ENCODE results near the gene ALG12.

The ALG12 gene

GRCh38 chr22:49953680-49954344, 35.6 kb upstream of the ALG12 start:
- FAIRE-seq (no peak), DNase-seq (ENCODE audit: insufficient read length, low spot score) (no peak)
- TF ChIP-seq POU2F2 (IDR thresholded peaks at IDR 0.05; ENCODE audit: low read depth, low read length), result no peak
- TF ChIP-seq POLR2AphosphoS5 (IDR thresholded peaks at IDR 0.05; ENCODE audit: low read depth, low read length), result no peak
- TF ChIP-seq PAX5 (IDR thresholded peaks at IDR 0.05; ENCODE audit: insufficient read depth, low read length, severe bottlenecking), result no peak
- TF ChIP-seq SPI1 (IDR thresholded peaks at IDR 0.05; ENCODE audit: low read depth, low read length), result no peak
- TF ChIP-seq POLR2A (IDR thresholded peaks at IDR 0.05; ENCODE audit: low read depth, low read length), result no peak
- no peak for TF ChIP-seq TAF1 (IDR thresholded peaks at IDR 0.05; ENCODE audit: low read depth, low read length)

GRCh38 chr22:49953027-49953679, 34.9 kb upstream of the ALG12 start:
- DNase-seq (ENCODE audit: insufficient read length, low spot score), result no peak
- FAIRE-seq, result no peak
- no peak for TF ChIP-seq POU2F2 (IDR thresholded peaks at IDR 0.05; ENCODE audit: low read depth, low read length)
- no peak for TF ChIP-seq PAX5 (IDR thresholded peaks at IDR 0.05; ENCODE audit: insufficient read depth, low read length, severe bottlenecking)
- TF ChIP-seq POLR2AphosphoS5 (IDR thresholded peaks at IDR 0.05; ENCODE audit: low read depth, low read length), result no peak
- TF ChIP-seq POLR2A (IDR thresholded peaks at IDR 0.05; ENCODE audit: low read depth, low read length), result no peak
- no peak for TF ChIP-seq TAF1 (IDR thresholded peaks at IDR 0.05; ENCODE audit: low read depth, low read length)
- no peak for TF ChIP-seq SPI1 (IDR thresholded peaks at IDR 0.05; ENCODE audit: low read depth, low read length)

- TF ChIP-seq PAX5 (IDR thresholded peaks at IDR 0.05; ENCODE audit: insufficient read depth, low read length, severe bottlenecking) (no peak), POLR2A (IDR thresholded peaks at IDR 0.05; ENCODE audit: low read depth, low read length) (no peak), POLR2AphosphoS5 (IDR thresholded peaks at IDR 0.05; ENCODE audit: low read depth, low read length) (no peak), POU2F2 (IDR thresholded peaks at IDR 0.05; ENCODE audit: low read depth, low read length) (no peak), TAF1 (IDR thresholded peaks at IDR 0.05; ENCODE audit: low read depth, low read length) (no peak), SPI1 (IDR thresholded peaks at IDR 0.05; ENCODE audit: low read depth, low read length) (no peak)
- FAIRE-seq (no peak), DNase-seq (ENCODE audit: insufficient read length, low spot score) (no peak)
These were observed 34.0 kb upstream of the ALG12 start for GRCh38 chr22:49951986-49952896.

- DNase-seq (ENCODE audit: insufficient read length, low spot score) (no peak), FAIRE-seq (no peak)
- TF ChIP-seq PAX5 (IDR thresholded peaks at IDR 0.05; ENCODE audit: insufficient read depth, low read length, severe bottlenecking), result no peak
- no peak for TF ChIP-seq POLR2AphosphoS5 (IDR thresholded peaks at IDR 0.05; ENCODE audit: low read depth, low read length)
- no peak for TF ChIP-seq TAF1 (IDR thresholded peaks at IDR 0.05; ENCODE audit: low read depth, low read length)
- TF ChIP-seq SPI1 (IDR thresholded peaks at IDR 0.05; ENCODE audit: low read depth, low read length), result no peak
- TF ChIP-seq POLR2A (IDR thresholded peaks at IDR 0.05; ENCODE audit: low read depth, low read length), result no peak
- TF ChIP-seq POU2F2 (IDR thresholded peaks at IDR 0.05; ENCODE audit: low read depth, low read length), result no peak
These were observed 33.4 kb upstream of the ALG12 start for GRCh38 chr22:49951678-49951985.

- FAIRE-seq (no peak), DNase-seq (ENCODE audit: insufficient read length, low spot score) (no peak)
- TF ChIP-seq TAF1 (IDR thresholded peaks at IDR 0.05; ENCODE audit: low read depth, low read length) (no peak), SPI1 (IDR thresholded peaks at IDR 0.05; ENCODE audit: low read depth, low read length) (no peak), PAX5 (IDR thresholded peaks at IDR 0.05; ENCODE audit: insufficient read depth, low read length, severe bottlenecking) (no peak), POLR2AphosphoS5 (IDR thresholded peaks at IDR 0.05; ENCODE audit: low read depth, low read length) (no peak), POLR2A (IDR thresholded peaks at IDR 0.05; ENCODE audit: low read depth, low read length) (no peak), POU2F2 (IDR thresholded peaks at IDR 0.05; ENCODE audit: low read depth, low read length) (no peak)
These were observed 32.9 kb upstream of the ALG12 start for GRCh38 chr22:49951000-49951677.

- FAIRE-seq (no peak), DNase-seq (ENCODE audit: insufficient read length, low spot score) (no peak)
These were observed 32.3 kb upstream of the ALG12 start for GRCh38 chr22:49950396-49950994.

GRCh38 chr22:49949914-49950292, 31.7 kb upstream of the ALG12 start:
- FAIRE-seq (no peak), DNase-seq (ENCODE audit: insufficient read length, low spot score) (no peak)
- TF ChIP-seq POLR2A (IDR thresholded peaks at IDR 0.05; ENCODE audit: low read depth, low read length), result no peak
- no peak for TF ChIP-seq POU2F2 (IDR thresholded peaks at IDR 0.05; ENCODE audit: low read depth, low read length)
- no peak for TF ChIP-seq TAF1 (IDR thresholded peaks at IDR 0.05; ENCODE audit: low read depth, low read length)

More at GRCh38 chr22:49950396-49950994, 32.3 kb upstream of the ALG12 start:
- no peak for TF ChIP-seq PAX5 (IDR thresholded peaks at IDR 0.05; ENCODE audit: insufficient read depth, low read length, severe bottlenecking)
- TF ChIP-seq POLR2AphosphoS5 (IDR thresholded peaks at IDR 0.05; ENCODE audit: low read depth, low read length), result no peak
- no peak for TF ChIP-seq POU2F2 (IDR thresholded peaks at IDR 0.05; ENCODE audit: low read depth, low read length)
- no peak for TF ChIP-seq SPI1 (IDR thresholded peaks at IDR 0.05; ENCODE audit: low read depth, low read length)
- TF ChIP-seq TAF1 (IDR thresholded peaks at IDR 0.05; ENCODE audit: low read depth, low read length), result no peak
- no peak for TF ChIP-seq POLR2A (IDR thresholded peaks at IDR 0.05; ENCODE audit: low read depth, low read length)

- DNase-seq (ENCODE audit: insufficient read length, low spot score) (no peak), FAIRE-seq (no peak)
- TF ChIP-seq POLR2A (IDR thresholded peaks at IDR 0.05; ENCODE audit: low read depth, low read length), result no peak
- no peak for TF ChIP-seq SPI1 (IDR thresholded peaks at IDR 0.05; ENCODE audit: low read depth, low read length)
- TF ChIP-seq TAF1 (IDR thresholded peaks at IDR 0.05; ENCODE audit: low read depth, low read length), result no peak
- TF ChIP-seq POU2F2 (IDR thresholded peaks at IDR 0.05; ENCODE audit: low read depth, low read length), result no peak
- no peak for TF ChIP-seq POLR2AphosphoS5 (IDR thresholded peaks at IDR 0.05; ENCODE audit: low read depth, low read length)
- no peak for TF ChIP-seq PAX5 (IDR thresholded peaks at IDR 0.05; ENCODE audit: insufficient read depth, low read length, severe bottlenecking)
These were observed 31.0 kb upstream of the ALG12 start for GRCh38 chr22:49948958-49949913.
